Measurements from ENCODE around the gene GAS7. TPM values are rescaled to one million over a fixed set of nuclear protein-coding genes. Genes with fewer than 3 reads are reported as not detected.

GAS7 gene
- total RNA-seq, 1 donor from 2014 or later, result 78.0 TPM

- intact Hi-C loops (cut with DNase I), result no loop called here
- Histone ChIP-seq H3K4me1 (no peaks in the 10 kb centered on the region), H3K4me3 (no peak overlapping the region), H3K27ac (no peak overlapping the region), H3K27me3 (no peaks in the 10 kb centered on the region), H3K36me3 (no peaks in the 10 kb centered on the region), H3K9me3 (no peaks in the 10 kb centered on the region)
- TF ChIP-seq CTCF (IDR thresholded peaks at IDR 0.05), result no peak
- DNase-seq (ENCODE audit: low spot score in 2 of 2), result no peak
These were observed 198.3 kb downstream of the GAS7 start for GRCh38 chr17:9999919-10000695.

GRCh38 chr17:9998060-9998459 is 200.3 kb downstream of the GAS7 start:
- intact Hi-C loops (cut with DNase I), result no loop called here
- Histone ChIP-seq H3K36me3 (no peaks in the 10 kb centered on the region), H3K27me3 (no peaks in the 10 kb centered on the region), H3K27ac (no peak overlapping the region), H3K4me1 (no peaks in the 10 kb centered on the region), H3K4me3 (no peak overlapping the region), H3K9me3 (no peaks in the 10 kb centered on the region)
- DNase-seq (ENCODE audit: low spot score in 2 of 2), result no peak
- no peak for TF ChIP-seq CTCF (IDR thresholded peaks at IDR 0.05)

- TF ChIP-seq CTCF (IDR thresholded peaks at IDR 0.05), result no peak
- no peak for DNase-seq (ENCODE audit: low spot score in 2 of 2)
- H3K27me3 ChIP-seq, result no peaks in the 10 kb centered on the region
- H3K9me3 ChIP-seq, result no peaks in the 10 kb centered on the region
- no peak overlapping the region for H3K4me3 ChIP-seq
- no peaks in the 10 kb centered on the region for H3K4me1 ChIP-seq
- H3K36me3 ChIP-seq, result no peaks in the 10 kb centered on the region
- intact Hi-C loops (cut with DNase I), result no loop called here
- H3K27ac ChIP-seq, result no peak overlapping the region
These were observed 203.6 kb downstream of the GAS7 start for GRCh38 chr17:9994761-9995160.

GRCh38 chr17:9991796-9992195 is 206.6 kb downstream of the GAS7 start:
- intact Hi-C loops (cut with DNase I), result no loop called here
- no peak for DNase-seq (ENCODE audit: low spot score in 2 of 2)
- Histone ChIP-seq H3K9me3 (no peaks in the 10 kb centered on the region), H3K27me3 (no peaks in the 10 kb centered on the region), H3K36me3 (no peaks in the 10 kb centered on the region), H3K27ac (no peak overlapping the region), H3K4me1 (no peaks in the 10 kb centered on the region), H3K4me3 (no peak overlapping the region)
- TF ChIP-seq CTCF (IDR thresholded peaks at IDR 0.05), result no peak

- no peak overlapping the region for H3K27ac ChIP-seq
- no peaks in the 10 kb centered on the region for H3K4me1 ChIP-seq
- intact Hi-C loops (cut with DNase I), result no loop called here
- no peaks in the 10 kb centered on the region for H3K27me3 ChIP-seq
- TF ChIP-seq CTCF (IDR thresholded peaks at IDR 0.05), result no peak
- no peaks in the 10 kb centered on the region for H3K9me3 ChIP-seq
- H3K36me3 ChIP-seq, result no peaks in the 10 kb centered on the region
- DNase-seq (ENCODE audit: low spot score in 2 of 2), result no peak
- H3K4me3 ChIP-seq, result no peak overlapping the region
These were observed 207.1 kb downstream of the GAS7 start for GRCh38 chr17:9991351-9991750.

All from ascending aorta (tissue), 2 donors.